ENCODE data around the gene ARHGAP15.

DNA sequence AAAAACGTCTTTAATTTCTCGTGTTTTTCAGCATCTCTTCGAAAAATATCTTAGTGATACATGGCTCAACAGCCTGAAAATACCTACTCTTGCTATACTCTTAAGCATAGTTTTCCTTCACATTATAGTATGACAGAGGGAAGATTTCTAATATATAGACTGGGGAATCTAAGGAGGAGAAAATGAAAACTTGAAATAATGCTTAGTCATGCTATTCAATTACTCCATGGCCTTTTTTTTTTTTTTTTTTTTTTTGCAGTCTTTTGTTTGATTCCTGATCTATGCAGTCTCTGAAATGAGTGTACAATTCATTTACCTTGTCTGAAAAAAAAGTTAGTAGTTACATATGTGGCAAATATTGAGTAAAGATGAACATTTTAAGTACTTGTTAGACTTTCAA is 337.8 kb downstream of the ARHGAP15 start:
- TF ChIP-seq POLR2AphosphoS5 (IDR thresholded peaks at IDR 0.05; ENCODE audit: borderline replicate concordance, low read depth, low read length): no peak
- TF ChIP-seq EZH2 (IDR thresholded peaks at IDR 0.05): no peak
- no peak for TF ChIP-seq FOXP2 (optimal IDR thresholded peaks at IDR 0.05; ENCODE audit: control extremely low read depth, extremely low read length, insufficient read depth)
